ENCODE data around the gene MCM6.
"Not testable (repeated sequence)": the region's sequence is repeated elsewhere in the genome, so short reads cannot be mapped to it uniquely, and the experiment has no call there.

Gene MCM6

DNA sequence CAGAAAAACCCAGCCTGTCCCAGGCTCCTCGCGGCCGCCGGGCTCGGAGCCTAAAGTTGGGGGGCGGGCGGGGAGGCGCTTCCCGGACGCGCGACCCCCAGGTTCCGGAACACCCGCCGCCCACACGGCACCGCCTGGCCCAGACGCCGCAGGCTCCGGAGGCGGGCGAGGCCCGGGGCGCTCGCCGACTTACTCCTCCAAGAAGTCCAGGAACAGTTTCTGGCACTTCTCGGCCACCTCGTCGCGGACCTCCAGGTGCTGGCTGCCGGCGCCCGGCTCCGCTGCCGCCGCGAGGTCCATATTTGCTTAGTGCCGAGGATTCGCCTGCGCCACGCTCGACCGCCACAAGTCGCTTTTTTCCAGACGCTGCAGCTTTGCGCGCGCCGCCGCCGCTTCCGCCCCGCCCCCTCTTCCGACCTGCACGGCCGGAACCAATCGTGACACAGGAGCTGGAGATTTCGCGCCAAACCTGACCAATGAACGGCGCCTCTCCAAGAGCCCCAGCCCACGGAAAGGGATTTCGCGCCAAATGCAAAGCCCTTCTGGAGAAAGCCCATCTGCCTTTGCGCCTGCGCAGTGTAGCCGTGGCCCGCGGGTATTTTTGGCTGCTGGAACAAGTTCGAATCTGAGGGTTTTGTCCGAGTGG is at the start of gene MCM6:
MCM6 (minus strand) TSS at position 378 of the 646 bp plus-strand sequence; CDS start at position 300, 78 bp downstream.
- peak; percentile 99 for DNase-seq

DNA sequence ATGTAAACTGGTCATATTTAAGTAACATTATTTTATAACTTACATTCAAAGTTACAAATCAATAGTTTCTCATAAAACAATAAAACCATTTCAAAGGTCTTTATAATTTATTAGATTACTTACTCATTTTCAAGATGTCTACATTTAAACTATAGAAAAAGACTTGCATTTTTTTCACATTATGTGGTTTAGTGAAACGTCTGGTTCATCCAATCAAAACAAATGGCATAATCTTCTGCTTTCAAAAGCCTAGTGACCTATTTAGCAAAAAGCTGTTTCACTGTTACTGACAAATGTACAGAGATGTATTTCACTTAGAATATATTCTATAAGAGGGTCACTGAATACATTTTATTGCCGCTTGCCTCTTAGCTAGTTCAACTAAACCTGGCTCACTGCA is 49.3 kb upstream of the MCM6 start:
- no peak for DNase-seq

DNA sequence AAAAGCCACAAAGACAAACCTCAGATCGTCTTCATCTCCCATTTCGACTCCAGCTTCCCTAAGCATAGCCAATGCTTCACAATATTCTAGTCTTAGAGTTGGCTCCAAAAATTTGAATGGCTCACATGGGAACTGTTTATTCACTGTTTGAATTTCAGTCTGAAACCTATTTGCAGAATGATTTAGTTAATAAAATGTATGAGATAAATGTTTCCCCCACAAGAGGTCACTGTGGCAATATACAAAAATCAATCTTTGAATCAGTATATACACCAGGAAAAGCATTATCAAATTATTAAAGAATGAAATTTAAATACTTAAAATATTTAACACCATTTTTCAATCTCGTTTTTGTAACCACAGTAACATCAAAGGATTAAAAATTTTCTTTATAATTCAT is 40.0 kb upstream of the MCM6 start:
- DNase-seq = peak; percentile 36

DNA sequence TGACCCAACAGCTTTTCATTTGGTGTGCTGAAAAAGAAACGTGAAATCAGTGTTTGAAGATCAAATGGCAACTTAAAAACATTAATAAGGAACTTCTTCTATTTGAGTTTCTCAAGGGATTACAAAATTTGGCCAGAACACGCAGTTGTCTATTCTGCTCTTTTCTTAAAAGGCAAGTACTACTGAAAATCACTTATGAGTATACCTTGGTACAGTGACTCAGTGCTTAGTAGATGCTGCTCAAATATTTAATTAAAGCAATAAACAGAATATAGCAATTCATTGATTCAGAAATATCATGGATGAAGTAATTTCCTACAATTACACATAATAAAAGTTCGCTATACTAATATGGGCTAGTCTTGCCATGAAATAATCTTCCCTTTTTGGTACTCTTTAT is 38.2 kb upstream of the MCM6 start:
- DNase-seq = no peak

DNA sequence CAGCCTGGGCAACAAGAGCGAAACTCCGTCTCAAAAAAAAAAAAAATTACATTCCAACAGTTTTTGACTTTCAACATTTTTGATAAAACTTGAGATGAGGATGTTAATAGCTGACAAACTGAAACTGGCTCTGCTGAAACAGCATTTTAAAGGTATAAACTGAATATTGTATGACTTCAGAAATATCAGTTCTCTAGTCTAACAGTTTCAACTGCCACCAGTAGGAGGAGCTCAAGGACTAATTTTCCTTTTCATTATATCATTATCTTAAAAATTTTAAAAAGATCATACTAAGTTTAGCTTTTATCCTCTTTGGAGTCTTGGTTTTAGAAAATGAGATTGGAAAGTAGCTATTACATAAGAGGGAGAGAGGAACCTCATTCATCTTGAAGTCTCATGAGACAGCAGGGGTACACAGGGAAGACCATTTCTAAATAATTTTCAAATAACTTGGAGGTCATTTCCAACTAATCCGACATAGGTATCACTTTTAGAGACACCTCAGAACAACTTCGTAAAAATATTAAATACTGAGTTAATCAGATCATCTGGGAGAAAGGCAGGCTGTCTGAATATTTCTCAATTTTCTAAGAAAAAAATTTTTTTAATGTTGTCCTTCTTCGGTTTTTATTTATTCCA is 37.6 kb upstream of the MCM6 start:
- peak; percentile 70 for DNase-seq

DNA sequence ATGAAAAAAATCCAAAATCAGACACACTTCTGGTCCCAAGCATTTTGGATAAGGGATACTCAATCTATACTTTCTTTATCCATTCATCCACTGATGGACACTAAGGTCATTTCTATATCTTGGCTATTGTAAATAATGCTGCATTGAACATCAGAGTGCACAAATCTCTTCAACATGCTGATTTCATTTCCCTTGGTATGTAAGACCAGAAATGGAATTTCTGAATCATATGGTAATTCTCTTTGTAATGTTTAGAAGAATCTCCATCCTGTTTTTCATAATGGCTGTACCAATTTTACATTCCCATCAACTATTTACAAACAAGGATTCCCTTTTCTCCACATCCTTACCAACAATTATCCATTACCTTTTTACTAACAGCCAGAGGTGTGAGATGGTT is 33.7 kb upstream of the MCM6 start:
- DNase-seq = no peak

DNA sequence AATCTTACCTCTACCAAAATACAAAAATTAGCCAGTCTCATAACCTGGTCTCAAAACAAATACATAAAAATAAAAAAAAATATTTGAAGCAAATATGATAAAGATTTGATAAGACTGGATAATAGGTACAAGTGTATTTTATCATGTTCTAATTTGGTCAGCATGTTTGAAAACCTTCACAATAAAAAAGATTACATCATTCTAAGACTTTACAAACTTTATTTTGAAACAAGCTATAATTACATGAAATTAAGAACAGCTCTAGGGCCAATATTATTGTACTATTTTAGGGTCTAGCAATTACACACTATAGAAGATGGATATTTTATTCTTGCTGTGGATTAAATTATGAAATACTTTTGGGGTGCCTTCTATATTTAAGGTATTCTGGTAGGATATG is 29.4 kb upstream of the MCM6 start:
- no peak for DNase-seq

DNA sequence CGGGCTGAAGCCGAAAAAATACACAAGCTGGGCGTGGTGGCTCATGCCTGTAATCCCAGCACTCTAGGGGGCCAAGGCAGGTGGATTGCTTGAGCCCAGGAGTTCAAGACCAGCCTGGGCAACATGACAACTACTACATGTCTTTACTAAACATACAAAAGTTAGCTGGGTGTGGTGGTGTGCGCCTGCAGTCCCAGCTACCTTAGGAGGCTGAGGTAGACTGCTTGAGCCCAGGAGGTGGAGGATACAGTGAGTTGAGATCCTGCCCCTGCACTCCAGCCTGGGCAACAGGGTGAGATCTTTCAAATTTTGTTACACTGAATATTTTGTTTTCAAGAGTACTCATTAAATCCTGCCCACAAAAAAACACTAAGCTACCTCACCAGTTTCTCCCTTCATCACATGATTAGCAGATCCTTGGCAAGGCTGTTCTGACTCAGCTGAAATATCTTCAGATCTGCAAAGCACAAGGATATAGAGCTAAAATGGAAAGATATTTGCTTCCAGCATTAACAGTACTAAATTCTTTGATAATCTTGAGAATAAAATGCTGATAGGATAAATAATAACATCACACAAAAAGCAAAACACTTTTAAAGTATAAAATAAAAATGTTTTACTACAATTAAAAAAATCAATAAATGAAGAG is 28.2 kb upstream of the MCM6 start:
- no peak for DNase-seq

DNA sequence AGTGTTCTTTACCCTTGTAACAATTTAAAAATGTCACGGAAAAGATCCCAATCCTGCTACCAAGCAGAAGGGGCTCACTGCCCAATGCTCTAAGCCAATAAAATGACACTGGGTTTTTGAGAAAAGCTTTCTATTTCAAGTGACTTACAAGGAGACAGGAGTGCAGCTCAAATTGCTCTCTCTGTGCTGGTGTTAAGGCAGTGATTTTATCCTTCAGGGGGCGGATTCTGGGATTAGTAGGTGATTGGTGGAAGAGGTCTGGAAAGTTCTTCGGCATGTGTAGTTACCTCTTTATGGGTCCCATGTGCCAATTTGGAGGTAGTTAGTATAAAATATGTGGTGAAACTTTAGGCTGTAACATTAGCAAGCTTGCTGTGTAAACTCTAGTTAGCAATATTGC is 27.4 kb upstream of the MCM6 start:
- DNase-seq = no peak

DNA sequence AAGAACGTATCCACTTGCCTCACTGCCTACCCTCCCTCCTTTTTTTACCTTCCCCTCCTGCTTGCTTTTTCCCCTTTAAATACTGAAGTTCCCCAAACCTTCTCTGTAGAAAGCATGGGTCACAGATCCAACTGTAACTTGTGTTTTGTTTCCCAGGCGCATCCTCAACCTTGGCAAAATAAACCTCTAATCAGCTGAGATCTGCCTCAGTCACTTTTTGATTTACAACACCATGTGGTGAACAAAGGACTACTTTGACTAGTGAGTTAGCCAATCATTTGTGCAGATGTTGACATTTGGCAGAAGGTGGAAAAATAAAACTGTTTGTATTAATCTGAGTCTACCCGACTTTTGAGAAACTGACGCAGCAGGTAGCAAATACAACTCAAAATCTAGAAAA is 23.3 kb upstream of the MCM6 start:
- DNase-seq = no peak

DNA sequence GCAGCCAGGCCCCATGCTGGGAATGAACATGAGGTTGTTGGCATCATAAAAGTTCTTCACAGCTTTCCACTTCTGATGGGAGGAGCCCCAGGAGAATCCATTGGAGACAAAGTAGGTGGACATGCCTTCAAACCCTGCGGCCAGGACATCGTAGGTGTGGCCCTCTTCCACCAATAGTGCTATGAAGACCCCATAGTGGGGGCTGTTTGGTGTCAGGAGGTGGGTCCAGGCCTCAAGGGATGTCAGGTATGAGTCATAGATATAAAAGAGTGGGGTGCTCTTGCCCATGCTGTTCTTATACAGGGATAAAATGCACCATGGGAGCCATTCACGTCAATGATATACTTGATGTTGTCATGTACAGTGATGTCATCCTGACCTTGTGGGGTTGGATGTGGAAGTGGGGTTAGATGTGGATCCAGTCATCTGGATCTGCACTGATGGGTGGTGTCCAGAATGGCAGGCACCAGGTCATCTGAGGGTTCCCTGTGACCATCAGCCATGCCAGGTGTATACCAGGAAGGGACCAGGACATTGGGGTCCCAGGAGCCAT is 22.1 kb upstream of the MCM6 start:
- no peak for DNase-seq

DNA sequence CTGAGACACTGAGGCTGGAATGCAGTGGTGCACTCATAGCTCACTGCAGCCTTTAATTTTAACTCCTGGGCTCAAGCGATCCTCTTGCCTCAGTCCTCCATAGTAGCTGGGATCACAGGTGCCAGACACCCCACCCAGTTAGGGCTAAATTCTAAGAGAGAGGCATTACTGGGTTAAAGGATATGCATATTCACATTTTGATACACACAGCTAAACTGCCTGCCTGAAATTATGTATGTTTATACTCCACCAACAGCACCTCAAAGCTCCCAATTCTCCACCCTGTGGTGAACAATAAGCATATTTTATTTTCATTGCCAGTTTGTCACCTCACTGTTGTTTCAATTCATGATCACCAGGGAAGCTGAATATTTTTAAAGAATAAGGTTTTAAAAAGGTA is 18.7 kb upstream of the MCM6 start:
- DNase-seq = no peak

DNA sequence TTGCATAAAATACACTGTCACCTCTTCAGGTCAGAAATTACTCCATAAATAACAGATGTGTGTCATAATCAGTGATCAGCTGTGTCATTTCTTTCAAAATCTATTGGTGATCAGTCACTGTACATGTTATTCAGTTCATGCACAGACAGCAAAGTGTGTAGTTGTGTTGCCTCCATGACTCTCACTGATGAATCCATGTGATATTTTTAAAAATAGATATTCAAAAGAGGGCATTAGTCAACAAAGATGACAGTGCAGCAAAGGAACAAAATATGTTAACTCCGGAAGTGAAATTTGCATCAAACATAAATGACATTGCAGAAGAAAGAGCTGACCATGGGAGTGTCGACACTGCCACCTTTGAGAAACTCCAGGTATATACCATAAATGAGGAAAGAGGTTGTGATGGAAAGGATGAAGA is 17.1 kb upstream of the MCM6 start:
- no peak for DNase-seq

DNA sequence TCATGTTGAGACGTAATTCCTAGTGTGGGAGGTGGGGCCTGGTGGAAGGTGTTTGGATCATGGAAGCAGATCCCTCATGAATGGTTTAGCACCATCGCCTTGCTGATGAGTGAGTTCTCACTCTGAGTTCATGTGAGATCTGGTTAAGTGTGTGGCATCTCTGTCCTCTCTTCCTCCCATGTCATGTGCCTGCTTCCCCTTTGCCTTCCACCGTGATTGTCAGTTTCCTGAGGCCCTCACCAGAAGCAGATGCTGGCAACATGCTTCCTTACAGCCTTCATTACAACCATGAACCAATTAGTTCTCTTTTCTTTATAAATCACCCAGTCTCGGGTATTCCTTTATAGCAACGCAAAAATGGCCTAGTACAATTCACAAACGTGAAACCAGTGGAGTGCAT is 14.6 kb upstream of the MCM6 start:
- DNase-seq = no peak

DNA sequence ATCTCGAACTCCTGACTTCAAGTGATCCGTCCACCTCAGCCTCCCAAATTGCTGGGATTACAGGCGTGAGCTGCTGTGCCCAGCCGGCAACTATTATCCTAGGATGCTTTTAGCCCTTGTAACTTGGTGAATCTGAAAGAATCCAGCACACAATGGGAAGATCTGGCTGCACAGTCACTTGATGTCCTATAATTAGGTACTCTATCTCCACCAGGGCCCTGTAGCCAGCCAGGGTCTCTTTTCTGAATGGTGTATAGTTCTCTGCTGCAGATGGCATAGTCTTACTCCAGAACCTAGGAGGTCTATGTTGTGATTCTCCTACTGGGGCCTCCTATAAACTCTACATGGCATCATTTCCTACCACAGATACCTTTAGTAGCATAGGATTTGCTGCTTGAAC is 13.9 kb upstream of the MCM6 start:
- no peak for DNase-seq

DNA sequence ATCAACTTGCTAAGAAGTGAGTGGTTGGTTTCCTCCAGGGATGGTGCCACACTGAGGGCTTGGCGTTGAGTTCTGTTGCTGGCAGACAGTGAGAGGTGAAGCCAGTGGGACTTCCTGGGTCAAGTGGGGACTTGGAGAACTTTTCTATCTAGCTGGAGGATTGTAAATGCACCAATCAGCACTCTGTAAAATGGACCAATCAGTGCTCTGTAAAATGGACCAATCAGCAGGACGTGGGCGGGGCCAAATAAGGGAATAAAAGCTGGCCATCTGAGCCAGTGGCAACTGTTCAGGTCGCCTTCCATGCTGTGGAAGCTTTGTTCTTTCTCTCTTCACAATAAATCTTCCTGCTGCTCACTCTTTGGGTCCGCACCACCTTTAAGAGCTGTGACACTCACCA is 12.3 kb upstream of the MCM6 start:
- not testable (repeated sequence) for DNase-seq

DNA sequence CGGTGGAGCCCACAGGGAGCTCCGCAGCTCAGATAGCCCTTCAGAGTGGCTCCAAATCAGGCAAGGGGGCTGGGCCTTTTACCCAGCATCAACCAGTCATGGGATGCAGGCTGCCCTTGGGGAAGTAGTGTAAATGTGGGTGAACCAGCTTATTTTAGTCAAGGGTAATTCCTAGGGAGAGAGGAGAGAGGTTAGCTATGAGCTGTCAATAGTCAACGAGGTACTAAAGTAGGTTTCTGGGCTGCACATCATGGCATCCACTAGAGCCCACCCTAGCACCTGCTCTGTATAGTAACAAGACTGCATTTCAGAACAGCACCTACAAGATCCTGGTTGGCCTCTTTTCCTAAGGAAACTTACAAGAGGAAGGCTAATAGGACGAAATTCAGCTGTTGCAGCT is 9.5 kb upstream of the MCM6 start:
- no peak for DNase-seq

DNA sequence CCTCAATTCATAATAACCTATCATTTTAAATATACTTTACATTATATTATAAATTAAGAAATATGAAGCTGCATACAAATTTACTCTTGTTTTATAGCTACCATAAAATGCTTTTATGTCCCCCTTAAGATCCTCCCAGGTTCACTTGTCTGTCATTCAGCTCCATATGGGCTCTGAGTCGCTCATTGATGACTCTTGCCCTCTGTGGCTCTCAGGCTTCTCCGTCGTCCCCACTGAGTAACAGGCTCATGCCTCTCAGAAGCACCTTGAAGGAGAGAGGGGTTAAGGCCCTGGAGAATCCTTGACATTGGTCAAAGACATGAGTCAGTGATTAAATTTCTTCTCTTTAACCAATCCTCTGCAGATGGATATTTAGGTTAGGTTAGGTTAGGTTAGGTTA is 6.2 kb upstream of the MCM6 start:
- DNase-seq = no peak

DNA sequence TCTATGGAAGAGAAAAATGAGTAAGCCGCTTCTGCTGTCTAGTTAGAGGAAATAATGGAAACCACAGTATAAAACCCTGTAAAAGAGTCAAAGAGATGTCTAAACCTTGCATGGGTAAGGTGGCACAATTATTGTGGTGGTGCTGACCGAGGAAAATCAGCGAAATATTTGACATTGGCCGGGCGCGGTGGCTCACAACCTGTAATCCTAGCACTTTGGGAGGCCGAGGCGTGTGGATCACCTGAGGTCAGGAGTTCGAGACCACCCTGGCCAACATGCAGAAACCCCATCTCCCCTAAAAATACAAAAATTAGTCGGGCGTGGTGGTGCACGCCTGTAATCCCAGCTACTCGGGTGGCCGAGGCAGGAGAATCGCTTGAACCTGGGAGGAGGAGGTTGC is 527 bp upstream of the MCM6 start:
- not testable (repeated sequence) for DNase-seq

DNA sequence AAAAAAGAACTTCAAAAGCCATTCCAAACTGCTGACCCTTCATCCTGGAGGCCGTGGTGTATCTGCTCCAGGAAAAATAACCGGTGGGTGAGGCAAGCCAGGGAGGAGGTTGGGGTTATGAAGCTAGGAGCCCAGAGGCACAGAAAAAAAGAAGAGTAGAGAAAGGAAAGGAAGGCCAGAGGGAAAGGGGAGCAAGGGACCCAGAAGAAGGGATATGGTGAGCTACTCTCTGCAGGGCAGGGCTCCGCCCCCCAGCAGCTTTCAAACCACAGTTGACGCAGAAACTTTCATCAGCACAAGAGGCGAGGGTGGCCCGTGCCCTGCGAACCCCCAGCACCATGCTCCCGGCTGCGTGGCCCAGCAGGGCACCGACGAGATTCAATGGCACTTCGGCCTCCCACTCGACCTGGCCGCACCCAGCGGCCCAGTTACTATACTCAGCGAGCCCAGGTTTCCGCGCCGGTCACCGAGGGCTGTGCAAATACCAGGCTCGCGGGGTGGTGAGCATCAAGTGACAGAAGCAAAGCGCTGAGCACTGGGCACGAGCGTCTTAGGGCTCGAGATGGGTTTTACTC is 665 bp downstream of the MCM6 start:
- DNase-seq = peak; percentile 78

DNA sequence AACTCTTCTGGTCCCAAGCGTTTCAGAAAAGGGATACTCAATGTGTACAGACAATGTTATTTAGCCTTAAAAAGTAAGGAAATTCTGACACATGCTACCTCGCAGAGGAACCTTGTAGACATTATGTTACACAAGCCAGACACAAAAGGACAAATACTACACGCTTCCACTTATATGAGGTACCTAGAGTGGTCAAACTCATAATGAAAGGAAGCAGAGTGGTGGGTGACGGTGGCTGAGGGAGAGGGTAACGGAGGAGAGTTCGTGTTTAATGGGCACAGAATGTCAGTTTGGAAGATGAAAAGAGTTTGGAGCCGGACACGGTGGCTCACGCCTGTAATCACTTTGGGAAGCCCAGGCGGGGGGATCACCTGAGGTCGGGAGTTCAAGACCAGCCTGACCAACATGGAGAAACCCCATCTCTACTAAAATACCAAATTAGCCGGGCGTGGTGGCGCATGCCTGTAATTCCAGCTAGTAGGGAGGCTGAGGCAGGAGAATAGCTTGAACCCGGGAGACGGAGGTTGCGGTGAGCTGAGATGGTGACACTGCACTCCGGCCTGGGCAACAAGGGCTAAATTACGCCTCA is 1.4 kb downstream of the MCM6 start:
- no peak for DNase-seq

DNA sequence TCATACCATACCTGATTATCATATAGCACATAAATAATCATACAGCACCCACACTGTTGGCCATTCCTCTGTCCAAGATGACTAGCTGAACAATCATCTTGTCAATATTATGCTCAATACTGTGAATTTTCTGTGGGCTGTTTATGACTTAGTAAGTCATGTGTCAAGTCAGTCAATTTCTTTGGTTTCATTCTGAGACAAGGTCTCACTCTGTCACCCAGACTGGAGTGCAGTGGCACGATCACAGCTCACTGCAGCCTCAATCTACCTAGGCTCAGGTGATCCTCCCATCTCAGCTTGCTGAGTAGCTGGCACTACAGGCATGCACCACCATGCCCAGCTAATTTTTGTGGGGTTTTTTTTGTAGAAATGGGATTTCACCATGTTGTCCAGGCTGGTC is 5.7 kb downstream of the MCM6 start:
- DNase-seq = no peak

DNA sequence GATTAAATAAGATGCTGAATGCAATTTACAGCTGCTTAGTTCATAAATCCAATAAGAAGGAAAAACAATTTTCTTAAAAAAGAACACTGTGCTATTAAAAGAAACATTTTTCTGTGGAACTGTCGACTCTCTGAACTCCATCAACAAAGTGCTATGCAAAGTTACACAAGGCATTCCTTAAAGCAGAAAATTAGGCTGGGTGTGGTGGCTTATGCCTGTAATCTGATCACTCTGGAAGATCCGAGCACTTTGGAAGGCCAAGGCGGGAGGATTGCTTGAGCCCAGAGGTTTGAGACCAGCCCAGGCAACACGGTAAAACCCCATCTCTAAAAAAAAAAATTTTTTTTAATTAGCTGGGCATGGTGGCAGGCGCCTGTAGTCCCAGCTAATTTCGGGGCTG is 13.0 kb downstream of the MCM6 start:
- no peak for DNase-seq

All from CD4-positive, alpha-beta T cell treated with Interleukin-6 for 4 hours (primary cell).